Activated T-cell treated with anti-CD3 and anti-CD28 coated beads, Interleukin-2, amount 50 U/mL, for 72 hours (primary cell): ENCODE data around the gene UBL7. TPM values are rescaled to one million over a fixed set of nuclear protein-coding genes. Genes with fewer than 3 reads are reported as not detected.
"Not testable (repeated sequence)": the region's sequence is repeated elsewhere in the genome, so short reads cannot be mapped to it uniquely, and the experiment has no call there.

Source experiments
- ATAC-seq, 2 donors: fragments of 150-1000 bp; cut with Tn5 transposase; replicated peaks in 1 of 2; 2 replicates each; pipeline ENCODE4 v1.10.0; 2021; ENCODE audit warnings: moderate library complexity in 2 of 2, mild to moderate bottlenecking in 1 of 2
- DNase-seq, 2 donors: peaks; one replicate each; pipeline ENCODE4 v3.0.0; 2021 to 2022; ENCODE audit warnings: mixed read lengths in 1 of 2
- H3K27ac Mint-ChIP-seq: one replicate; pipeline ENCODE4 v1.8.0; 2022; ENCODE audit warnings: mild to moderate bottlenecking, moderate library complexity, mixed read lengths
- H3K27me3 Mint-ChIP-seq: one replicate; pipeline ENCODE4 v1.8.0; 2022; ENCODE audit warnings: low read depth, mixed read lengths
- H3K36me3 Mint-ChIP-seq, 2 donors: one replicate each; pipeline ENCODE4 v1.8.0; 2022; ENCODE audit warnings: mixed read lengths in 2 of 2, mild to moderate bottlenecking in 1 of 2; ENCODE audit not compliant: insufficient read depth in 2 of 2
- H3K4me1 Mint-ChIP-seq: one replicate; pipeline ENCODE4 v1.8.0; 2022; ENCODE audit warnings: low read depth, mixed read lengths
- H3K4me3 Mint-ChIP-seq, 2 donors: one replicate each; pipeline ENCODE4 v1.8.0; 2022; ENCODE audit warnings: mild to moderate bottlenecking in 2 of 2, mixed read lengths in 2 of 2, moderate library complexity in 2 of 2
- H3K9me3 Mint-ChIP-seq, 2 donors: one replicate each; pipeline ENCODE4 v1.8.0; 2022; ENCODE audit warnings: mixed read lengths in 2 of 2
- total RNA-seq, 2 donors: library from RNA; stranded (reverse); gene quantifications; one replicate each; pipeline ENCODE4 v1.2.3, GENCODE V29; 2022

UBL7 gene
- total RNA-seq, 2 donors from 2014 or later, result 47.8 to 55.1 TPM

GRCh38 chr15:74482661-74483060 is 21.7 kb upstream of the UBL7 start:
- ATAC-seq (no peak), DNase-seq (no peak)
- H3K27me3 Mint-ChIP-seq, result no peaks in the 10 kb centered on the region
- H3K4me1 Mint-ChIP-seq, result no peaks in the 10 kb centered on the region
- no peaks in the 10 kb centered on the region for H3K9me3 Mint-ChIP-seq
- peaks cover 2 to 3% of the 10 kb centered on the region in 2 donors for H3K36me3 Mint-ChIP-seq
- no peak overlapping the region for H3K4me3 Mint-ChIP-seq
- no peak overlapping the region for H3K27ac Mint-ChIP-seq

GRCh38 chr15:74480364-74480763 is 19.4 kb upstream of the UBL7 start:
- not testable (repeated sequence) for H3K27me3 Mint-ChIP-seq, H3K36me3 Mint-ChIP-seq, H3K27ac Mint-ChIP-seq, H3K4me3 Mint-ChIP-seq, H3K9me3 Mint-ChIP-seq, DNase-seq, ATAC-seq
- H3K4me1 Mint-ChIP-seq, result peaks cover 12% of the 10 kb centered on the region

GRCh38 chr15:74471621-74472020 is 10.7 kb upstream of the UBL7 start:
- H3K36me3 Mint-ChIP-seq, result peaks cover 11 to 14% of the 10 kb centered on the region in 2 donors
- H3K27ac Mint-ChIP-seq, H3K4me3 Mint-ChIP-seq, DNase-seq, H3K27me3 Mint-ChIP-seq, ATAC-seq, H3K4me1 Mint-ChIP-seq, H3K9me3 Mint-ChIP-seq: not testable (repeated sequence)

- no peaks in the 10 kb centered on the region for H3K4me1 Mint-ChIP-seq
- H3K36me3 Mint-ChIP-seq, result peaks cover 9 to 14% of the 10 kb centered on the region in 2 donors
- ATAC-seq (no peak), DNase-seq (no peak)
- H3K27ac Mint-ChIP-seq, result no peak overlapping the region
- H3K4me3 Mint-ChIP-seq, result no peak overlapping the region
- no peaks in the 10 kb centered on the region for H3K27me3 Mint-ChIP-seq
- H3K9me3 Mint-ChIP-seq, result no peaks in the 10 kb centered on the region
Measured at GRCh38 chr15:74470631-74471395, 9.9 kb upstream of the UBL7 start.

GRCh38 chr15:74468341-74469032 is 7.5 kb upstream of the UBL7 start:
- no peak for DNase-seq
- H3K27ac Mint-ChIP-seq, result no peak overlapping the region
- peaks cover 5 to 6% of the 10 kb centered on the region in 2 donors for H3K9me3 Mint-ChIP-seq
- H3K27me3 Mint-ChIP-seq, result no peaks in the 10 kb centered on the region
- peaks cover 20% of the 10 kb centered on the region for H3K4me1 Mint-ChIP-seq
- H3K4me3 Mint-ChIP-seq, result no peak overlapping the region
- peaks cover 12 to 19% of the 10 kb centered on the region in 2 donors for H3K36me3 Mint-ChIP-seq
- ATAC-seq, result no peak

- ATAC-seq, result no peak
Measured at GRCh38 chr15:74466570-74466969, 5.6 kb upstream of the UBL7 start.

GRCh38 chr15:74464897-74465296 is 3.9 kb upstream of the UBL7 start:
- Mint-ChIP-seq H3K36me3 (peaks cover 16 to 20% of the 10 kb centered on the region in 2 donors), H3K27ac (peak overlapping the region; percentile 59), H3K4me3 (peak overlapping the region; percentile 9 to 70), H3K9me3 (peaks cover 6 to 7% of the 10 kb centered on the region in 2 donors), H3K4me1 (peaks cover 49% of the 10 kb centered on the region), H3K27me3 (no peaks in the 10 kb centered on the region)
- DNase-seq (no peak), ATAC-seq (no peak)

More at GRCh38 chr15:74466570-74466969, 5.6 kb upstream of the UBL7 start:
- Mint-ChIP-seq H3K4me3 (no peak overlapping the region), H3K27ac (no peak overlapping the region), H3K4me1 (peaks cover 40% of the 10 kb centered on the region), H3K27me3 (no peaks in the 10 kb centered on the region), H3K36me3 (peaks cover 15 to 20% of the 10 kb centered on the region in 2 donors), H3K9me3 (peaks cover 6 to 7% of the 10 kb centered on the region in 2 donors)
- no peak for DNase-seq

- no peak for ATAC-seq
- Mint-ChIP-seq H3K9me3 (peaks cover 6 to 7% of the 10 kb centered on the region in 2 donors), H3K36me3 (peaks cover 16 to 18% of the 10 kb centered on the region in 2 donors), H3K27me3 (no peaks in the 10 kb centered on the region), H3K4me3 (peak overlapping the region; percentile 14 to 70), H3K27ac (peak overlapping the region; percentile 59), H3K4me1 (peaks cover 50% of the 10 kb centered on the region)
- no peak for DNase-seq
Measured at GRCh38 chr15:74464216-74464615, 3.3 kb upstream of the UBL7 start.

GRCh38 chr15:74463634-74464033 is 2.7 kb upstream of the UBL7 start:
- Mint-ChIP-seq H3K4me1 (peaks cover 56% of the 10 kb centered on the region), H3K9me3 (peaks cover 6 to 7% of the 10 kb centered on the region in 2 donors), H3K27me3 (no peaks in the 10 kb centered on the region), H3K36me3 (peaks cover 14 to 15% of the 10 kb centered on the region in 2 donors), H3K27ac (peak overlapping the region; percentile 23), H3K4me3 (peak overlapping the region; percentile 99)
- DNase-seq (no peak), ATAC-seq (no peak)

GRCh38 chr15:74461847-74462511 is 1.0 kb upstream of the UBL7 start:
- Mint-ChIP-seq H3K4me1 (peaks cover 59% of the 10 kb centered on the region), H3K36me3 (peaks cover 12 to 14% of the 10 kb centered on the region in 2 donors), H3K4me3 (peak overlapping the region; percentile 99), H3K27ac (peak overlapping the region; percentile 92), H3K27me3 (no peaks in the 10 kb centered on the region), H3K9me3 (peaks cover 6 to 7% of the 10 kb centered on the region in 2 donors)
- ATAC-seq (no peak), DNase-seq (no peak)

- H3K4me1 Mint-ChIP-seq, result peaks cover 61% of the 10 kb centered on the region
- H3K4me3 Mint-ChIP-seq, result peak overlapping the region; percentile 99
Measured at GRCh38 chr15:74460298-74460697, 662 bp downstream of the UBL7 start.

GRCh38 chr15:74459798-74460197 is 1.2 kb downstream of the UBL7 start:
- ATAC-seq, H3K27me3 Mint-ChIP-seq, DNase-seq, H3K9me3 Mint-ChIP-seq: not testable (repeated sequence)
- H3K36me3 Mint-ChIP-seq, result peaks cover 9 to 14% of the 10 kb centered on the region in 2 donors
- peak overlapping the region; percentile 99 for H3K4me3 Mint-ChIP-seq
- peaks cover 61% of the 10 kb centered on the region for H3K4me1 Mint-ChIP-seq
- H3K27ac Mint-ChIP-seq, result peak overlapping the region; percentile 92

More at GRCh38 chr15:74460298-74460697, 662 bp downstream of the UBL7 start:
- DNase-seq (no peak), ATAC-seq (no peak)
- Mint-ChIP-seq H3K9me3 (peaks cover 6 to 7% of the 10 kb centered on the region in 2 donors), H3K27ac (peak overlapping the region; percentile 92), H3K27me3 (no peaks in the 10 kb centered on the region), H3K36me3 (peaks cover 11 to 14% of the 10 kb centered on the region in 2 donors)

GRCh38 chr15:74458473-74458872 is 2.5 kb downstream of the UBL7 start:
- Mint-ChIP-seq H3K9me3 (peaks cover 0 to 2% of the 10 kb centered on the region in 2 donors), H3K27me3 (no peaks in the 10 kb centered on the region), H3K4me1 (peaks cover 60% of the 10 kb centered on the region), H3K36me3 (peaks cover 4 to 8% of the 10 kb centered on the region in 2 donors), H3K27ac (no peak overlapping the region), H3K4me3 (no peak overlapping the region)
- ATAC-seq, result no peak
- DNase-seq, result no peak
